Kidney glomerular epithelial cell (primary cell): Measurements from ENCODE around the gene TESMIN.

Source experiments
- DNase-seq: peaks from one replicate; lab custom pipeline; 2025; lab: John Stamatoyannopoulos, UW

Gene TESMIN

GRCh38 chr11:68683121-68683520 lies 68.2 kb downstream of the TESMIN start:
- no peak for DNase-seq

GRCh38 chr11:68682531-68682961 lies 68.8 kb downstream of the TESMIN start:
- no peak for DNase-seq

GRCh38 chr11:68680541-68681231 lies 70.6 kb downstream of the TESMIN start:
- DNase-seq, result no peak

- DNase-seq, result no peak
Observed at GRCh38 chr11:68678031-68678441, 73.3 kb downstream of the TESMIN start.

- peak; percentile 25 for DNase-seq
Observed at GRCh38 chr11:68677432-68677831, 73.9 kb downstream of the TESMIN start.

GRCh38 chr11:68674461-68674860 lies 76.9 kb downstream of the TESMIN start:
- no peak for DNase-seq

- DNase-seq, result no peak
Observed at GRCh38 chr11:68673991-68674390, 77.3 kb downstream of the TESMIN start.

GRCh38 chr11:68673306-68673945 lies 77.9 kb downstream of the TESMIN start:
- no peak for DNase-seq

GRCh38 chr11:68670208-68670992 lies 80.9 kb downstream of the TESMIN start:
- no peak for DNase-seq

GRCh38 chr11:68669301-68670090 lies 81.8 kb downstream of the TESMIN start:
- DNase-seq, result no peak

- DNase-seq, result no peak
Observed at GRCh38 chr11:68667511-68668500, 83.5 kb downstream of the TESMIN start.

GRCh38 chr11:68666849-68667248 lies 84.5 kb downstream of the TESMIN start:
- no peak for DNase-seq

GRCh38 chr11:68665436-68665835 lies 85.9 kb downstream of the TESMIN start:
- DNase-seq, result no peak

- no peak for DNase-seq
Observed at GRCh38 chr11:68664906-68665305, 86.4 kb downstream of the TESMIN start.

GRCh38 chr11:68664141-68664540 lies 87.2 kb downstream of the TESMIN start:
- no peak for DNase-seq

GRCh38 chr11:68663482-68664010 lies 87.8 kb downstream of the TESMIN start:
- no peak for DNase-seq

GRCh38 chr11:68661697-68662603 lies 89.4 kb downstream of the TESMIN start:
- DNase-seq, result no peak

GRCh38 chr11:68661014-68661413 lies 90.3 kb downstream of the TESMIN start:
- no peak for DNase-seq

- no peak for DNase-seq
Observed at GRCh38 chr11:68660066-68660810, 91.1 kb downstream of the TESMIN start.
